ENCODE measurements around the gene NME7. TPM values are rescaled to one million over a fixed set of nuclear protein-coding genes. Genes with fewer than 3 reads are reported as not detected.

The NME7 gene
- total RNA-seq, 1 donor from 2014 or later: 14.5 TPM

GRCh38 chr1:169118227-169118626, 249.4 kb downstream of the NME7 start:
- Mint-ChIP-seq H3K9me3 (no peaks in the 10 kb centered on the region), H3K27ac (no peak overlapping the region), H3K4me3 (no peak overlapping the region), H3K27me3 (peaks cover 2% of the 10 kb centered on the region), H3K4me1 (peaks cover 9% of the 10 kb centered on the region), H3K36me3 (ENCODE audit: low read depth) (no peaks in the 10 kb centered on the region)
- POLR2A ChIA-PET: no interaction called here
- no peak for DNase-seq
- intact Hi-C loops (cut with micrococcal nuclease): no loop called here
- ATAC-seq (ENCODE audit: low read depth): no peak
- CTCF ChIA-PET: no interaction called here
- TF ChIP-seq CTCF (IDR thresholded peaks at IDR 0.05): no peak

GRCh38 chr1:169117599-169117998, 250.0 kb downstream of the NME7 start:
- intact Hi-C loops (cut with micrococcal nuclease): no loop called here
- DNase-seq (no peak), ATAC-seq (ENCODE audit: low read depth) (no peak)
- H3K4me1 Mint-ChIP-seq: peaks cover 7% of the 10 kb centered on the region
- no peaks in the 10 kb centered on the region for H3K36me3 Mint-ChIP-seq (ENCODE audit: low read depth)
- H3K9me3 Mint-ChIP-seq: no peaks in the 10 kb centered on the region
- H3K4me3 Mint-ChIP-seq: no peak overlapping the region
- H3K27ac Mint-ChIP-seq: no peak overlapping the region
- peaks cover 3% of the 10 kb centered on the region for H3K27me3 Mint-ChIP-seq
- ChIA-PET CTCF (no interaction called here), POLR2A (no interaction called here)
- no peak for TF ChIP-seq CTCF (IDR thresholded peaks at IDR 0.05)

- no peaks in the 10 kb centered on the region for H3K36me3 Mint-ChIP-seq (ENCODE audit: low read depth)
- CTCF ChIA-PET: no interaction called here
- H3K4me3 Mint-ChIP-seq: no peak overlapping the region
- H3K27me3 Mint-ChIP-seq: peaks cover 6% of the 10 kb centered on the region
- no peak overlapping the region for H3K27ac Mint-ChIP-seq
- intact Hi-C loops (cut with micrococcal nuclease): no loop called here
- DNase-seq (no peak), ATAC-seq (ENCODE audit: low read depth) (no peak)
- POLR2A ChIA-PET: interaction anchor here (0.6 kb wide), 1 partner anchor 11 kb away, joined by 3 read pairs; no protein-coding TSS in a partner anchor
- H3K9me3 Mint-ChIP-seq: no peaks in the 10 kb centered on the region
- no peak for TF ChIP-seq CTCF (IDR thresholded peaks at IDR 0.05)
- H3K4me1 Mint-ChIP-seq: peaks cover 7% of the 10 kb centered on the region
Observed at GRCh38 chr1:169117014-169117413, 250.6 kb downstream of the NME7 start.

- Mint-ChIP-seq H3K27ac (peak overlapping the region; percentile 6), H3K27me3 (peaks cover 8% of the 10 kb centered on the region), H3K4me3 (peak overlapping the region; percentile 11), H3K4me1 (peaks cover 7% of the 10 kb centered on the region), H3K9me3 (no peaks in the 10 kb centered on the region), H3K36me3 (ENCODE audit: low read depth) (no peaks in the 10 kb centered on the region)
- no peak for DNase-seq
- ChIA-PET CTCF (no interaction called here), POLR2A (interaction anchor here (0.5 kb wide), 1 partner anchor 1896 kb away, joined by 3 read pairs; the partner anchor contains the start of gene POU2F1)
- intact Hi-C loops (cut with micrococcal nuclease): no loop called here
- ATAC-seq (ENCODE audit: low read depth): peak; percentile 74
- no peak for TF ChIP-seq CTCF (IDR thresholded peaks at IDR 0.05)
Observed at GRCh38 chr1:169115891-169116585, 251.6 kb downstream of the NME7 start.

GRCh38 chr1:169113613-169114119, 253.9 kb downstream of the NME7 start:
- no peak overlapping the region for H3K27ac Mint-ChIP-seq
- intact Hi-C loops (cut with micrococcal nuclease): no loop called here
- peaks cover 7% of the 10 kb centered on the region for H3K4me1 Mint-ChIP-seq
- no peak for ATAC-seq (ENCODE audit: low read depth)
- H3K27me3 Mint-ChIP-seq: peaks cover 20% of the 10 kb centered on the region
- H3K4me3 Mint-ChIP-seq: no peak overlapping the region
- POLR2A ChIA-PET: no interaction called here
- DNase-seq: no peak
- no peaks in the 10 kb centered on the region for H3K36me3 Mint-ChIP-seq (ENCODE audit: low read depth)
- no peaks in the 10 kb centered on the region for H3K9me3 Mint-ChIP-seq
- CTCF ChIA-PET: no interaction called here
- TF ChIP-seq CTCF (IDR thresholded peaks at IDR 0.05): no peak

All from activated B cell treated with CpG ODN at 0.5 μM for 24 hours (primary cell).